GM15510 (cell line): ENCODE data around the gene BMPR1B.

Experiments
- POLR2A ChIP-seq: IDR thresholded peaks from 3 replicates; pipeline ENCODE4 v1.6.1; 2011; ENCODE audit warnings: borderline replicate concordance; ENCODE audit not compliant: insufficient read length; ENCODE audit errors: extremely low read depth

The BMPR1B gene

GRCh38 chr4:95165926-95166524, 408.3 kb downstream of the BMPR1B start:
- TF ChIP-seq POLR2A = no peak

- no peak for TF ChIP-seq POLR2A
Measured at GRCh38 chr4:95167805-95168204, 410.1 kb downstream of the BMPR1B start.

GRCh38 chr4:95170176-95170575, 412.4 kb downstream of the BMPR1B start:
- no peak for TF ChIP-seq POLR2A

GRCh38 chr4:95178938-95179337, 421.2 kb downstream of the BMPR1B start:
- no peak for TF ChIP-seq POLR2A

- TF ChIP-seq POLR2A = no peak
Measured at GRCh38 chr4:95180531-95181242, 422.9 kb downstream of the BMPR1B start.

GRCh38 chr4:95181243-95181995, 423.7 kb downstream of the BMPR1B start:
- TF ChIP-seq POLR2A = no peak

GRCh38 chr4:95181996-95182306, 424.2 kb downstream of the BMPR1B start:
- no peak for TF ChIP-seq POLR2A

- no peak for TF ChIP-seq POLR2A
Measured at GRCh38 chr4:95183656-95184408, 426.1 kb downstream of the BMPR1B start.

GRCh38 chr4:95186666-95187065, 428.9 kb downstream of the BMPR1B start:
- no peak for TF ChIP-seq POLR2A

GRCh38 chr4:95188701-95189370, 431.1 kb downstream of the BMPR1B start:
- no peak for TF ChIP-seq POLR2A

- no peak for TF ChIP-seq POLR2A
Measured at GRCh38 chr4:95190751-95191436, 433.1 kb downstream of the BMPR1B start.

GRCh38 chr4:95191537-95191936, 433.8 kb downstream of the BMPR1B start:
- TF ChIP-seq POLR2A = no peak

GRCh38 chr4:95193391-95194224, 435.9 kb downstream of the BMPR1B start:
- TF ChIP-seq POLR2A = no peak
